Neural cell (in vitro differentiated cells): Measurements from ENCODE around the gene STAT4.

Experiments
- CTCF ChIP-seq: fragments of 450-650 bp; IDR thresholded peaks from 2 replicates; pipeline ENCODE4 v1.5.1; 2014; ENCODE audit warnings: antibody characterized with exemption, mild to moderate bottlenecking, moderate library complexity; ENCODE audit not compliant: poor library complexity, severe bottlenecking
- EZH2 ChIP-seq: fragments of 200-600, 300-800 bp; shearing (Covaris generic), sonication (generic); IDR thresholded peaks from 2 replicates; pipeline ENCODE4 v1.6.1; 2014; ENCODE audit warnings: antibody characterized with exemption, low read length, borderline replicate concordance, mild to moderate bottlenecking; ENCODE audit not compliant: insufficient read depth, poor library complexity, severe bottlenecking
- REST ChIP-seq: IDR thresholded peaks from 2 replicates; pipeline ENCODE4 v1.6.1; 2012; ENCODE audit warnings: borderline replicate concordance

- TF ChIP-seq CTCF (no peak), EZH2 (no peak), REST (no peak)
Measured at GRCh38 chr2:191174442-191174841, 23.6 kb upstream of the STAT4 start.
